GM12801 (cell line): Measurements from ENCODE around the gene EVA1C.

Experiments used
- CTCF ChIP-seq: IDR thresholded peaks from one replicate; pipeline ENCODE4 v1.5.1; 2011; ENCODE audit warnings: control low read depth; ENCODE audit not compliant: insufficient read length; ENCODE audit errors: extremely low read depth

Gene EVA1C

GRCh38 chr21:32516756-32517649, 104.5 kb downstream of the EVA1C start:
- no peak for TF ChIP-seq CTCF

DNA sequence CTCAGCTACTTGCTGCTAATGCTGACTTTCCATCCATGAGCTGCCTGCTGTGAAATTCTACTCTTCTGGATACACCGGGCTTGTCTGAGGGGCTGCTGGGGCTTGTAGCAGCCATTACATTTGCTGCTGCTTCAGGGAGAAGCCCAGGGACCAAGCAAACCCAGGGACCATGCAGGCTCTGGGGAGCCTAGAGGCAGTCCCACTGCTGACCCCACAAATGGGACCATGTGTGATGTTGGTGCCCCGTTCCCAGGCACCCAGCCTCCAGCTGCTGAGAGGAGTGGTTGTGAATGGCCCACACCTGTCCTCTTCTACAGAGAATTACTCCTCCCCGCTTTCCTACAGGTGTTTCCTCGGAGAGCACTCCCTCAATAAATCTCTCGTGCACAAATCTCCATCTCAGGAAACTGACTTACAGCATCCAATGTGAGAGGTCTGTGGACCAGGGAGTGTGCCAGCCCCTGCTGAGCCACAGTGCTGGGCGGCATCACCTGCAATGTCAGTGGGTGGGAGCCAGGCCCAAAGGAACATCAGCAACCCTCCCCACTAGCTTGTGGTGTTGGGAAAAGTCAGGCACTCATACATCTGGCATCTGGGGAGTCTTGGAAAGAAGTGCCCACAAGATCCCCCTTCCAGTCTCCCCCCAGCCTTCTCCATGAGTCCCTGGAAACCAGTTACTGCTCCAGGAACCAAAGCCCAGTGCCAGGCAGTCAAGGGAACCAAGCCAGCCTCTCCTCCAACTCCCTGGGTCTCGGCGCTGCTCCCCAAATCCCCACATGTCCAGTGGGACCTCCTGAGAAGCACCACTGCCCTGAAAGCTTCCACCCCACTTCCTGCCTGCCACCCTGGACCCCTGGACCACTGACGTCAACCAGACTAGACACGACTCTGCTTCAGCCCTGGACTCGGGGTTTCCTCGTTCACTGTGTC, 107.7 kb downstream of the EVA1C start:
- no peak for TF ChIP-seq CTCF

GRCh38 chr21:32520875-32521735, 108.6 kb downstream of the EVA1C start:
- TF ChIP-seq CTCF = no peak

GRCh38 chr21:32521736-32522355, 109.3 kb downstream of the EVA1C start:
- no peak for TF ChIP-seq CTCF

DNA sequence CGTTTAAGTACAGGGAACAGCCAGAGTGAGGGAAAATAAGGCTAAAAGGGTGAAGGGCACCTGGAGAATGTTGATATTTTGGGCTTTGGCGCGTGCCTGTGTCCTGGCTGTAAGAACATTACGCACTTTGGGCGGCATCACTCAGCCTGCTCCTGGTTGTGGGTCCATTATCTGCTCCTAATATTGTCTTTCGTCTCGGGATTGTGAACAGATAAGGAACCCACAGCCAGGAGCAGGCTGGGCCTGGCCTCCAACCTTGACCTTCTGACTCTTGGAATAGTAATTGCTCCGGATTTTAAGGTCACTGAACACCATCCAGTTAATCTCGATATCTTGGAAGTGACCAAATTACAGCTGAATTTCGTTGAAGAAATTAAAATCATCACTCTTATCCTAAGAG, 111.0 kb downstream of the EVA1C start:
- no peak for TF ChIP-seq CTCF

DNA sequence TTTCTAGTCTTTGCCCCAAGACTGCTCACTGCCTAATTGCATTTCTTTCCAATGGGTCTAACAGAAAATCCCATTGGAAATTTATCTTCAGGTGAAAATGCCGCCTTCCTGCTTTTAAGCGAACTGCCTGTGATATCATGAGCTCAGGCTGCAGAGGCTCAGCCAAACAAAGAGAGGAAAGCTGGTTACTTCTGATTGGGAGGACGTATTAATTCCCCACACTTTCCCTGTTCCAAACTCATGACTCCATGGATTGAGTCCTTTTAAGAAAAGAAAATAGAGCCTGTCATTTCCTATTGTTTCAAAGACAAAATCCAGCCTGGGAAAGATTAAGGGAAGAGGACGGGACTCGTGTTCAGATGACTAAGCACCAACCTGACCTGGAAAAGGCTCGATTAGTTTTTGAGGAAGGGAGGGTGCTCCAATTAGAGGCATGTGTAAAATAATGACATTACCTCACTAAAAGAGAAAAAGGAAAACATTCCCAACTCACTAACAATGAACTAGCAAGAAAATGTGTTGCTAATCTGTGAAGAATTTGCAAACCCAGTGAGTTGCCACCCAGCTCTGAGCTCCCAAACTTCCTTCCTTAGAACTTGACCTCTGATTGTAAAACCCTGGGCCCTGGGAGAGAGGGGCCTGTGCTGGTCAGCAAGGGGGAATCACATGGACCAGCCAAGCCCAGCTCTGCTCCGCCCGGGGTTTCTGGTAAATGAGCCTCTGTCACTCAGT, 111.6 kb downstream of the EVA1C start:
- no peak for TF ChIP-seq CTCF
